B cell (primary cell): ENCODE data around the gene NDUFS4. TPM values are rescaled to one million over a fixed set of nuclear protein-coding genes. Genes with fewer than 3 reads are reported as not detected.

Experiments used
- ATAC-seq: fragments of 200-7000 bp; cut with Tn5 transposase; one replicate; pipeline ENCODE4 v1.10.0; 2021; ENCODE audit warnings: low read depth, mild to moderate bottlenecking, moderate number of reproducible peaks, moderate library complexity
- CTCF ChIA-PET: fragments of 350-600 bp; sonication (Branson Sonifier 250); formaldehyde crosslinking; loops from one replicate; lab custom pipeline; 2021; ENCODE audit warnings: antibody characterized with exemption, inconsistent platforms; lab: Charles Lee
- POLR2A ChIA-PET: fragments of 350-600 bp; sonication (Branson Sonifier 250); formaldehyde crosslinking; loops from one replicate; lab custom pipeline; 2021; ENCODE audit warnings: antibody characterized with exemption; lab: Charles Lee
- DNase-seq: peaks from one replicate; pipeline ENCODE4 v3.0.0; 2013
- H2AFZ ChIP-seq: 2 replicates; pipeline ENCODE4 v1.6.1; 2012; ENCODE audit warnings: mild to moderate bottlenecking, low read depth, low read length; ENCODE audit not compliant: insufficient read depth, poor library complexity, severe bottlenecking
- H3K27ac ChIP-seq, 2 donors: 1 replicate in 1 of 2; 2 replicates in 1 of 2; pipeline ENCODE4 v1.5.1; 2012 to 2013; ENCODE audit warnings: low read length in 2 of 2, mild to moderate bottlenecking in 2 of 2, moderate library complexity in 1 of 2
- H3K27me3 ChIP-seq, 4 experiments: fragments of 200-600 bp in 1 of 4; sonication (generic) in 1 of 4; replicated peaks in 1 of 4; 1 replicate in 2 of 4; 2 replicates in 2 of 4; pipeline versions ENCODE4 v1.6.1 to v1.7.0; 2013 to 2016; ENCODE audit warnings: low read length in 3 of 4, mild to moderate bottlenecking in 2 of 4, mixed read lengths in 1 of 4, moderate library complexity in 1 of 4; ENCODE audit not compliant: insufficient read depth in 4 of 4, control insufficient read depth in 3 of 4; ENCODE audit errors: control extremely low read depth in 1 of 4
- H3K36me3 ChIP-seq, 2 experiments: replicated peaks in 1 of 2; 1 replicate in 1 of 2; 2 replicates in 1 of 2; pipeline versions ENCODE4 v1.6.1 to v1.7.1; 2013; ENCODE audit warnings: low read length in 1 of 2; ENCODE audit not compliant: insufficient read depth in 2 of 2, control insufficient read depth in 1 of 2; ENCODE audit errors: control extremely low read depth in 1 of 2, extremely low read depth in 1 of 2
- H3K4me1 ChIP-seq, 2 donors: fragments of 200-600 bp in 1 of 2; sonication (generic) in 1 of 2; 1 replicate in 1 of 2; 2 replicates in 1 of 2; pipeline versions ENCODE4 v1.5.1 to v1.6.1; 2013 to 2017; ENCODE audit warnings: low read length in 2 of 2; ENCODE audit not compliant: control insufficient read depth in 2 of 2, insufficient read depth in 2 of 2
- H3K4me2 ChIP-seq: replicated peaks from 2 replicates; pipeline ENCODE3; 2012; ENCODE audit warnings: mild to moderate bottlenecking, low read depth, low read length; ENCODE audit not compliant: poor library complexity, severe bottlenecking
- H3K4me3 ChIP-seq, 5 experiments: fragments of 200-600 bp in 1 of 5; sonication (generic) in 1 of 5; 1 replicate in 3 of 5; 2 replicates in 2 of 5; pipeline versions ENCODE4 v1.5.1 to v1.7.0; 2011 to 2016; ENCODE audit warnings: low read length in 4 of 5, mild to moderate bottlenecking in 4 of 5, low read depth in 2 of 5, control low read depth in 1 of 5, moderate library complexity in 1 of 5; ENCODE audit not compliant: insufficient read depth in 1 of 5; ENCODE audit errors: control extremely low read depth in 1 of 5, extremely low read depth in 1 of 5
- H3K79me2 ChIP-seq: fragments of 200-600 bp; sonication (generic); one replicate; pipeline ENCODE4 v1.6.0; 2016; ENCODE audit warnings: low read length; ENCODE audit not compliant: control insufficient read depth, insufficient read depth
- H3K9ac ChIP-seq: fragments of 200-600 bp; sonication (generic); 2 replicates; pipeline ENCODE4 v1.6.1; 2017; ENCODE audit warnings: mild to moderate bottlenecking, low read length, moderate library complexity
- H3K9me3 ChIP-seq, 3 donors: one replicate each; pipeline versions ENCODE4 v1.6.1 to v1.7.1; 2013; ENCODE audit warnings: low read length in 2 of 3; ENCODE audit not compliant: control insufficient read depth in 2 of 3, insufficient read depth in 1 of 3; ENCODE audit errors: control extremely low read depth in 1 of 3
- H4K20me1 ChIP-seq: 2 replicates; pipeline ENCODE4 v1.6.0; 2012; ENCODE audit warnings: mild to moderate bottlenecking, low read length; ENCODE audit not compliant: insufficient read depth, control insufficient read depth, poor library complexity, severe bottlenecking
- H3K27ac Mint-ChIP-seq: one replicate; pipeline ENCODE4 v1.8.0; 2021; ENCODE audit warnings: mixed read lengths
- H3K27me3 Mint-ChIP-seq: one replicate; pipeline ENCODE4 v1.8.0; 2021; ENCODE audit warnings: mixed read lengths
- H3K4me1 Mint-ChIP-seq: one replicate; pipeline ENCODE4 v1.8.0; 2021; ENCODE audit warnings: mixed read lengths
- H3K4me3 Mint-ChIP-seq: one replicate; pipeline ENCODE4 v1.8.0; 2021; ENCODE audit warnings: mixed read lengths
- H3K9me3 Mint-ChIP-seq: one replicate; pipeline ENCODE4 v1.8.0; 2022; ENCODE audit warnings: mixed read lengths; ENCODE audit not compliant: insufficient read depth
- EZH2 ChIP-seq: IDR thresholded peaks from 2 replicates; pipeline ENCODE4 v1.6.1; 2012; ENCODE audit warnings: borderline replicate concordance, low read depth, mild to moderate bottlenecking, moderate library complexity, low read length; ENCODE audit not compliant: insufficient read depth, poor library complexity, severe bottlenecking
- WGBS: methylation state at CpG from one replicate; pipeline ENCODE4 v1.1.5; 2013; ENCODE audit warnings: missing lambda C conversion rate; ENCODE audit not compliant: insufficient coverage; 5-methylcytosine and 5-hydroxymethylcytosine counted together
- intact Hi-C: fragments of 100-400 bp; cut with micrococcal nuclease; formaldehyde crosslinking; loops from one replicate; pipeline ENCODE4 v1.10.0; 2022
- polyA plus RNA-seq: library from polyadenylated mRNA; depleted of rRNA; stranded (reverse); fragments of >200 nt; gene quantifications from 2 replicates; pipeline ENCODE4 v1.2.3, GENCODE V29; 2012
- total RNA-seq, 2 donors: library from RNA; stranded (reverse); fragments of 120-200 nt in 1 of 2; gene quantifications; 1 replicate in 1 of 2; 2 replicates in 1 of 2; pipeline versions ENCODE4 v1.2.3 to v1.2.4, GENCODE V29; 2013 to 2022
- TF ChIP-seq, protein P1 (sequence below): fragments of 200-600 bp; IDR thresholded peaks from one replicate; pipeline ENCODE4 v1.8.0; 2022; ENCODE audit warnings: antibody characterized with exemption, mild to moderate bottlenecking

Gene NDUFS4
- total and polyA plus RNA-seq, 2 donors (not counting 1 experiment from before 2014, with no cell fraction given), result 24.0 to 29.0 TPM

DNA sequence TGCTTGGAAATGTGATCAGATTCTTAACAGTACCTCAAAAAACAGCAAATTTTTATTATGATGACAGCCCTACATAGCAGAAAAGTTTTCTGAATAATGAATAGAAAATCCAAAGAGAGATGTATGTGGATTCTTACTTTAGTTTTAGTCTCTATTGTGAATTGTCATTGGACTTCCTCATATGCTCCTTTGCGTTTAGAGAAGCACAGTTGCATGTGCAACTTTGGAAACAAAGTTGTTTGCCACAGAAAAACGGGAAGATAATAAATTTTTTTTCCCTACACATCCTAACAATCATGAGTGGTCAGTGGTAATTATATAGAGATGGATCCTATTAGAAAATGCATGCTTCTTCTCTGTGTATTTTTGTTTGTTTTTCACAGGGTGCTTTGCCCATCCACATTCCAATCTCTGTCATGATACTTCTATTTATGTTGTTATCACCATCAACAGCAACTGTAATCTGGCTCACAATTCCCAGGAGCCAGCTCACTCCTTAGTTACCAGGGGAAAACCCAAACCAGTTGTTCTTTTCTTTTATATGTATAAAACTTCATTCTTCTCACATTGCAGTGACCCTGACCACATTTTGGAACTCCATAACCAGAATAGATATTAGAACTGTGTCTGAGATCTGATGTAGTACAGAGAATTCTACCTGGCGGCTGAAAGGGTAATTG lies 118.7 kb downstream of the NDUFS4 start:
- ChIA-PET CTCF (no interaction called here), POLR2A (no interaction called here)
- Histone ChIP-seq H3K27ac (no peak overlapping the region), H3K27me3 (no peaks in the 10 kb centered on the region), H4K20me1 (no peaks in the 10 kb centered on the region), H2AFZ (no peak overlapping the region), H3K36me3 (peaks cover 3 to 9% of the 10 kb centered on the region in 2 experiments), H3K4me2 (no peak overlapping the region), H3K9me3 (no peaks in the 10 kb centered on the region), H3K4me1 (no peaks in the 10 kb centered on the region), H3K9ac (no peak overlapping the region), H3K4me3 (no peak overlapping the region), H3K79me2 (no peaks in the 10 kb centered on the region)
- no peaks in the 10 kb centered on the region for H3K4me1 Mint-ChIP-seq
- no peak overlapping the region for H3K4me3 Mint-ChIP-seq
- H3K27me3 Mint-ChIP-seq, result no peaks in the 10 kb centered on the region
- no peaks in the 10 kb centered on the region for H3K9me3 Mint-ChIP-seq
- DNase-seq (no peak), ATAC-seq (no peak)
- intact Hi-C loops, result no loop called here
- no CpG with 5 or more reads among the region's 3 CpGs for WGBS
- no peak for TF ChIP-seq EZH2
- TF ChIP-seq, protein P1, sequence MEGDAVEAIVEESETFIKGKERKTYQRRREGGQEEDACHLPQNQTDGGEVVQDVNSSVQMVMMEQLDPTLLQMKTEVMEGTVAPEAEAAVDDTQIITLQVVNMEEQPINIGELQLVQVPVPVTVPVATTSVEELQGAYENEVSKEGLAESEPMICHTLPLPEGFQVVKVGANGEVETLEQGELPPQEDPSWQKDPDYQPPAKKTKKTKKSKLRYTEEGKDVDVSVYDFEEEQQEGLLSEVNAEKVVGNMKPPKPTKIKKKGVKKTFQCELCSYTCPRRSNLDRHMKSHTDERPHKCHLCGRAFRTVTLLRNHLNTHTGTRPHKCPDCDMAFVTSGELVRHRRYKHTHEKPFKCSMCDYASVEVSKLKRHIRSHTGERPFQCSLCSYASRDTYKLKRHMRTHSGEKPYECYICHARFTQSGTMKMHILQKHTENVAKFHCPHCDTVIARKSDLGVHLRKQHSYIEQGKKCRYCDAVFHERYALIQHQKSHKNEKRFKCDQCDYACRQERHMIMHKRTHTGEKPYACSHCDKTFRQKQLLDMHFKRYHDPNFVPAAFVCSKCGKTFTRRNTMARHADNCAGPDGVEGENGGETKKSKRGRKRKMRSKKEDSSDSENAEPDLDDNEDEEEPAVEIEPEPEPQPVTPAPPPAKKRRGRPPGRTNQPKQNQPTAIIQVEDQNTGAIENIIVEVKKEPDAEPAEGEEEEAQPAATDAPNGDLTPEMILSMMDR, result no peak
- H3K27ac Mint-ChIP-seq, result no peak overlapping the region

DNA sequence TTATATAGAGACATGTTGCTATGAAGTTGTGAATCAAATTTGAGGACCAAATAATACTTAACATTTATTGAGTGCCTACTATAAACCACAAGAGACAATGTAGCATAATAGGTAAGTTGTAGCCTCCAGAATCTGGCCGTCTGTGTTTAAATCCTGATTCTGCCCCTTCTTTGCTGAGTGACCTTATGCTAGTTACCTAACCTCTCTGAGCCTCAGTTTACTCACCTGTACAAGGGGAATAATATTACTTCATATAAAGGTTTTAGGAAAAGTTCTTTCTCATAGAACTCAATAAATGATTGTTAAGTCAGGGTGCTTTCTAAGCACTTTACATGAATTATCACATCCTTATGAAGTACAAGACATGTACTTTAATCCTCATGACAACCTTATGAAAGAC lies 120.6 kb downstream of the NDUFS4 start:
- Histone ChIP-seq H3K4me2 (no peak overlapping the region), H3K27me3 (no peaks in the 10 kb centered on the region), H3K9me3 (no peaks in the 10 kb centered on the region), H3K36me3 (peaks cover 3 to 9% of the 10 kb centered on the region in 2 experiments), H3K4me3 (no peak overlapping the region), H3K79me2 (no peaks in the 10 kb centered on the region), H3K27ac (no peak overlapping the region), H3K4me1 (no peaks in the 10 kb centered on the region), H2AFZ (no peak overlapping the region), H4K20me1 (no peaks in the 10 kb centered on the region), H3K9ac (no peak overlapping the region)
- no peak overlapping the region for H3K27ac Mint-ChIP-seq
- WGBS, result no CpG with 5 or more reads among the region's 1 CpG
- TF ChIP-seq, protein P1, result no peak
- TF ChIP-seq EZH2, result no peak
- CTCF ChIA-PET, result no interaction called here
- no peak overlapping the region for H3K4me3 Mint-ChIP-seq
- no peaks in the 10 kb centered on the region for H3K9me3 Mint-ChIP-seq
- no peaks in the 10 kb centered on the region for H3K4me1 Mint-ChIP-seq
- POLR2A ChIA-PET, result no interaction called here
- intact Hi-C loops, result no loop called here
- ATAC-seq (no peak), DNase-seq (no peak)
- H3K27me3 Mint-ChIP-seq, result no peaks in the 10 kb centered on the region
